Muscle layer of duodenum (tissue), 2 donors: Measurements from ENCODE around the gene CEACAM5.

Source experiments
- H3K27ac ChIP-seq: one replicate; pipeline ENCODE4 v1.7.0; 2013; ENCODE audit warnings: mild to moderate bottlenecking, low read length
- H3K27me3 ChIP-seq: one replicate; pipeline ENCODE4 v1.7.0; 2013; ENCODE audit warnings: low read depth, mild to moderate bottlenecking, control low read depth, low read length
- H3K36me3 ChIP-seq, 2 donors: one replicate each; pipeline ENCODE4 v1.7.0; 2013; ENCODE audit warnings: low read length in 2 of 2, control low read depth in 1 of 2, mild to moderate bottlenecking in 1 of 2; ENCODE audit not compliant: insufficient read depth in 2 of 2, control insufficient read depth in 1 of 2
- H3K4me1 ChIP-seq, 2 donors: one replicate each; pipeline ENCODE4 v1.7.0; 2013; ENCODE audit warnings: low read length in 2 of 2, mild to moderate bottlenecking in 2 of 2, control low read depth in 1 of 2, moderate library complexity in 1 of 2; ENCODE audit not compliant: insufficient read depth in 2 of 2, control insufficient read depth in 1 of 2
- H3K4me3 ChIP-seq, 2 donors: one replicate each; pipeline ENCODE4 v1.7.0; 2013; ENCODE audit warnings: low read length in 2 of 2, low read depth in 1 of 2, mild to moderate bottlenecking in 1 of 2
- H3K9me3 ChIP-seq, 2 donors: one replicate each; pipeline ENCODE4 v1.7.0; 2013; ENCODE audit warnings: low read length in 2 of 2, control low read depth in 1 of 2, mild to moderate bottlenecking in 1 of 2; ENCODE audit not compliant: control insufficient read depth in 1 of 2
- donor health status: healthy.

CEACAM5 gene

GRCh38 chr19:41691268-41691970, 17.0 kb upstream of the CEACAM5 start:
- Histone ChIP-seq H3K36me3 (no peaks in the 10 kb centered on the region), H3K27me3 (peaks cover 3% of the 10 kb centered on the region), H3K4me3 (no peak overlapping the region), H3K27ac (no peak overlapping the region), H3K9me3 (peaks cover 0 to 11% of the 10 kb centered on the region in 2 donors), H3K4me1 (no peaks in the 10 kb centered on the region)

DNA sequence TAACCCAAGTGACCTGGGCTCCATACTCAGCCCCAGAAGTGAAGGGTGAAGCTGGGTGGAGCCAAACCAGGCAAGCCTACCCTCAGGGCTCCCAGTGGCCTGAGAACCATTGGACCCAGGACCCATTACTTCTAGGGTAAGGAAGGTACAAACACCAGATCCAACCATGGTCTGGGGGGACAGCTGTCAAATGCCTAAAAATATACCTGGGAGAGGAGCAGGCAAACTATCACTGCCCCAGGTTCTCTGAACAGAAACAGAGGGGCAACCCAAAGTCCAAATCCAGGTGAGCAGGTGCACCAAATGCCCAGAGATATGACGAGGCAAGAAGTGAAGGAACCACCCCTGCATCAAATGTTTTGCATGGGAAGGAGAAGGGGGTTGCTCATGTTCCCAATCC, 14.2 kb upstream of the CEACAM5 start:
- peaks cover 0 to 11% of the 10 kb centered on the region in 2 donors for H3K9me3 ChIP-seq
- H3K4me3 ChIP-seq: no peak overlapping the region
- H3K36me3 ChIP-seq: no peaks in the 10 kb centered on the region
- H3K4me1 ChIP-seq: no peaks in the 10 kb centered on the region
- H3K27ac ChIP-seq: no peak overlapping the region
- peaks cover 3% of the 10 kb centered on the region for H3K27me3 ChIP-seq

DNA sequence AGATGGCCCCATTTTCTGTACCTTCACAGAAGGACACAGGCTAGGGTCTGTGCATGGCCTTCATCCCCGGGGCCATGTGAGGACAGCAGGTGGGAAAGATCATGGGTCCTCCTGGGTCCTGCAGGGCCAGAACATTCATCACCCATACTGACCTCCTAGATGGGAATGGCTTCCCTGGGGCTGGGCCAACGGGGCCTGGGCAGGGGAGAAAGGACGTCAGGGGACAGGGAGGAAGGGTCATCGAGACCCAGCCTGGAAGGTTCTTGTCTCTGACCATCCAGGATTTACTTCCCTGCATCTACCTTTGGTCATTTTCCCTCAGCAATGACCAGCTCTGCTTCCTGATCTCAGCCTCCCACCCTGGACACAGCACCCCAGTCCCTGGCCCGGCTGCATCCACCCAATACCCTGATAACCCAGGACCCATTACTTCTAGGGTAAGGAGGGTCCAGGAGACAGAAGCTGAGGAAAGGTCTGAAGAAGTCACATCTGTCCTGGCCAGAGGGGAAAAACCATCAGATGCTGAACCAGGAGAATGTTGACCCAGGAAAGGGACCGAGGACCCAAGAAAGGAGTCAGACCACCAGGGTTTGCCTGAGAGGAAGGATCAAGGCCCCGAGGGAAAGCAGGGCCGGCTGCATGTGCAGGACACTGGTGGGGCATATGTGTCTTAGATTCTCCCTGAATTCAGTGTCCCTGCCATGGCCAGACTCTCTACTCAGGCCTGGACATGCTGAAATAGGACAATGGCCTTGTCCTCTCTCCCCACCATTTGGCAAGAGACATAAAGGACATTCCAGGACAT, 13.4 kb upstream of the CEACAM5 start:
- no peak overlapping the region for H3K27ac ChIP-seq
- H3K36me3 ChIP-seq: no peaks in the 10 kb centered on the region
- no peaks in the 10 kb centered on the region for H3K4me1 ChIP-seq
- H3K27me3 ChIP-seq: peaks cover 3% of the 10 kb centered on the region
- H3K4me3 ChIP-seq: no peak overlapping the region
- H3K9me3 ChIP-seq: peaks cover 0 to 11% of the 10 kb centered on the region in 2 donors

- Histone ChIP-seq H3K27ac (no peak overlapping the region), H3K9me3 (peaks cover 0 to 11% of the 10 kb centered on the region in 2 donors), H3K4me1 (no peaks in the 10 kb centered on the region), H3K4me3 (no peak overlapping the region), H3K36me3 (no peaks in the 10 kb centered on the region), H3K27me3 (peaks cover 3% of the 10 kb centered on the region)
Measured at GRCh38 chr19:41695745-41696144, 12.7 kb upstream of the CEACAM5 start.

DNA sequence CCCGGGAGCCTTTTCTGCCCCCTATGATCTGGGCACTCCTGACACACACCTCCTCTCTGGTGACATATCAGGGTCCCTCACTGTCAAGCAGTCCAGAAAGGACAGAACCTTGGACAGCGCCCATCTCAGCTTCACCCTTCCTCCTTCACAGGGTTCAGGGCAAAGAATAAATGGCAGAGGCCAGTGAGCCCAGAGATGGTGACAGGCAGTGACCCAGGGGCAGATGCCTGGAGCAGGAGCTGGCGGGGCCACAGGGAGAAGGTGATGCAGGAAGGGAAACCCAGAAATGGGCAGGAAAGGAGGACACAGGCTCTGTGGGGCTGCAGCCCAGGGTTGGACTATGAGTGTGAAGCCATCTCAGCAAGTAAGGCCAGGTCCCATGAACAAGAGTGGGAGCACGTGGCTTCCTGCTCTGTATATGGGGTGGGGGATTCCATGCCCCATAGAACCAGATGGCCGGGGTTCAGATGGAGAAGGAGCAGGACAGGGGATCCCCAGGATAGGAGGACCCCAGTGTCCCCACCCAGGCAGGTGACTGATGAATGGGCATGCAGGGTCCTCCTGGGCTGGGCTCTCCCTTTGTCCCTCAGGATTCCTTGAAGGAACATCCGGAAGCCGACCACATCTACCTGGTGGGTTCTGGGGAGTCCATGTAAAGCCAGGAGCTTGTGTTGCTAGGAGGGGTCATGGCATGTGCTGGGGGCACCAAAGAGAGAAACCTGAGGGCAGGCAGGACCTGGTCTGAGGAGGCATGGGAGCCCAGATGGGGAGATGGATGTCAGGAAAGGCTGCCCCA, 11.8 kb upstream of the CEACAM5 start:
- Histone ChIP-seq H3K4me1 (no peaks in the 10 kb centered on the region), H3K4me3 (no peak overlapping the region), H3K36me3 (no peaks in the 10 kb centered on the region), H3K27ac (no peak overlapping the region), H3K27me3 (peaks cover 2% of the 10 kb centered on the region), H3K9me3 (peaks cover 0 to 9% of the 10 kb centered on the region in 2 donors)

DNA sequence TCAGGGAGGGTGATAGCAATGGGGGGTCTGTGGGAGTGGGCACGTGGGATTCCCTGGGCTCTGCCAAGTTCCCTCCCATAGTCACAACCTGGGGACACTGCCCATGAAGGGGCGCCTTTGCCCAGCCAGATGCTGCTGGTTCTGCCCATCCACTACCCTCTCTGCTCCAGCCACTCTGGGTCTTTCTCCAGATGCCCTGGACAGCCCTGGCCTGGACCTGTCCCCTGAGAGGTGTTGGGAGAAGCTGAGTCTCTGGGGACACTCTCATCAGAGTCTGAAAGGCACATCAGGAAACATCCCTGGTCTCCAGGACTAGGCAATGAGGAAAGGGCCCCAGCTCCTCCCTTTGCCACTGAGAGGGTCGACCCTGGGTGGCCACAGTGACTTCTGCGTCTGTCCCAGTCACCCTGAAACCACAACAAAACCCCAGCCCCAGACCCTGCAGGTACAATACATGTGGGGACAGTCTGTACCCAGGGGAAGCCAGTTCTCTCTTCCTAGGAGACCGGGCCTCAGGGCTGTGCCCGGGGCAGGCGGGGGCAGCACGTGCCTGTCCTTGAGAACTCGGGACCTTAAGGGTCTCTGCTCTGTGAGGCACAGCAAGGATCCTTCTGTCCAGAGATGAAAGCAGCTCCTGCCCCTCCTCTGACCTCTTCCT, 11.1 kb upstream of the CEACAM5 start:
- H3K27ac ChIP-seq: no peak overlapping the region
- H3K9me3 ChIP-seq: peaks cover 0 to 4% of the 10 kb centered on the region in 2 donors
- no peaks in the 10 kb centered on the region for H3K4me1 ChIP-seq
- no peaks in the 10 kb centered on the region for H3K27me3 ChIP-seq
- no peak overlapping the region for H3K4me3 ChIP-seq
- no peaks in the 10 kb centered on the region for H3K36me3 ChIP-seq

- Histone ChIP-seq H3K9me3 (no peaks in the 10 kb centered on the region), H3K4me1 (no peaks in the 10 kb centered on the region), H3K27me3 (no peaks in the 10 kb centered on the region), H3K27ac (no peak overlapping the region), H3K4me3 (no peak overlapping the region), H3K36me3 (no peaks in the 10 kb centered on the region)
Measured at GRCh38 chr19:41698746-41699230, 9.6 kb upstream of the CEACAM5 start.

- Histone ChIP-seq H3K4me1 (no peaks in the 10 kb centered on the region), H3K9me3 (no peaks in the 10 kb centered on the region), H3K27me3 (no peaks in the 10 kb centered on the region), H3K27ac (no peak overlapping the region), H3K36me3 (no peaks in the 10 kb centered on the region), H3K4me3 (no peak overlapping the region)
Measured at GRCh38 chr19:41699231-41699967, 9.0 kb upstream of the CEACAM5 start.

DNA sequence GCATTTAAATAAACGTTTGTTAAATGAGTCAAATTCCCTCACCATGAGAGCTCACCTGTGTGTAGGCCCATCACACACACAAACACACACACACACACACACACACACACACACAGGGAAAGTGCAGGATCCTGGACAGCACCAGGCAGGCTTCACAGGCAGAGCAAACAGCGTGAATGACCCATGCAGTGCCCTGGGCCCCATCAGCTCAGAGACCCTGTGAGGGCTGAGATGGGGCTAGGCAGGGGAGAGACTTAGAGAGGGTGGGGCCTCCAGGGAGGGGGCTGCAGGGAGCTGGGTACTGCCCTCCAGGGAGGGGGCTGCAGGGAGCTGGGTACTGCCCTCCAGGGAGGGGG, 8.5 kb upstream of the CEACAM5 start:
- no peak overlapping the region for H3K27ac ChIP-seq
- H3K36me3 ChIP-seq: no peaks in the 10 kb centered on the region
- H3K4me3 ChIP-seq: no peak overlapping the region
- H3K27me3 ChIP-seq: no peaks in the 10 kb centered on the region
- H3K9me3 ChIP-seq: no peaks in the 10 kb centered on the region
- no peaks in the 10 kb centered on the region for H3K4me1 ChIP-seq

GRCh38 chr19:41700381-41701195, 7.8 kb upstream of the CEACAM5 start:
- Histone ChIP-seq H3K4me1 (no peaks in the 10 kb centered on the region), H3K27me3 (no peaks in the 10 kb centered on the region), H3K27ac (no peak overlapping the region), H3K9me3 (no peaks in the 10 kb centered on the region), H3K4me3 (no peak overlapping the region), H3K36me3 (no peaks in the 10 kb centered on the region)
